ENCODE data around the gene SIDT1.

Gene SIDT1
- total RNA-seq = 0.59 to 5.8 (median 1.9) reads per million in 17 experiments

- DNase-seq = peak in 3 of 4 experiments; percentile 19 to 41 (median 28)
Observed at GRCh38 chr3:113531826-113532697, at the start of gene SIDT1. SIDT1 (plus strand) TSS chr3:113532555; CDS start chr3:113533022, 467 bp downstream.

GRCh38 chr3:113485161-113485609 lies 47.2 kb upstream of the SIDT1 start:
- DNase-seq = no peak

GRCh38 chr3:113495035-113495434 lies 37.3 kb upstream of the SIDT1 start:
- peak; percentile 52 to 63 (median 56) for DNase-seq

- peak in 3 of 4 experiments; percentile 7 to 38 (median 29) for DNase-seq
Observed at GRCh38 chr3:113496924-113497323, 35.4 kb upstream of the SIDT1 start.

- DNase-seq = no peak
Observed at GRCh38 chr3:113498221-113499005, 33.9 kb upstream of the SIDT1 start.

- no peak for DNase-seq
Observed at GRCh38 chr3:113499081-113499480, 33.3 kb upstream of the SIDT1 start.

GRCh38 chr3:113501597-113501996 lies 30.8 kb upstream of the SIDT1 start:
- no peak for DNase-seq

GRCh38 chr3:113505867-113506266 lies 26.5 kb upstream of the SIDT1 start:
- DNase-seq = no peak

- no peak for DNase-seq
Observed at GRCh38 chr3:113507501-113508067, 24.8 kb upstream of the SIDT1 start.

- DNase-seq = no peak
Observed at GRCh38 chr3:113508966-113509365, 23.4 kb upstream of the SIDT1 start.

GRCh38 chr3:113514265-113514769 lies 18.0 kb upstream of the SIDT1 start:
- peak in 2 of 4 experiments; percentile 2 to 8 for DNase-seq

GRCh38 chr3:113516115-113516505 lies 16.2 kb upstream of the SIDT1 start:
- peak in 3 of 4 experiments; percentile 9 to 19 (median 18) for DNase-seq

GRCh38 chr3:113521981-113522380 lies 10.4 kb upstream of the SIDT1 start:
- no peak for DNase-seq

GRCh38 chr3:113523241-113523640 lies 9.1 kb upstream of the SIDT1 start:
- DNase-seq = no peak

- DNase-seq = peak in 3 of 4 experiments; percentile 16 to 39 (median 27)
Observed at GRCh38 chr3:113532698-113533533, 561 bp downstream of the SIDT1 start.

- peak in 3 of 4 experiments; percentile 4 to 20 (median 11) for DNase-seq
Observed at GRCh38 chr3:113533534-113533892, 1.2 kb downstream of the SIDT1 start.

GRCh38 chr3:113534365-113534764 lies 2.0 kb downstream of the SIDT1 start:
- no peak for DNase-seq

- DNase-seq = no peak
Observed at GRCh38 chr3:113535898-113536297, 3.5 kb downstream of the SIDT1 start.

- DNase-seq = peak in 1 of 4 experiments; percentile 12
Observed at GRCh38 chr3:113536627-113537101, 4.3 kb downstream of the SIDT1 start.

- DNase-seq = no peak
Observed at GRCh38 chr3:113537155-113537554, 4.8 kb downstream of the SIDT1 start.

- no peak for DNase-seq
Observed at GRCh38 chr3:113541519-113541918, 9.2 kb downstream of the SIDT1 start.

- DNase-seq = no peak
Observed at GRCh38 chr3:113545594-113545993, 13.2 kb downstream of the SIDT1 start.

All from suppressor macrophage (primary cell).